ENCODE results near the gene TUBGCP2. TPM values are rescaled to one million over a fixed set of nuclear protein-coding genes. Genes with fewer than 3 reads are reported as not detected.

The TUBGCP2 gene
- total RNA-seq, 1 donor from 2014 or later = 66.7 TPM

- no peaks in the 10 kb centered on the region for H3K9me3 Mint-ChIP-seq
- no peak overlapping the region for H3K27ac Mint-ChIP-seq
- H3K4me1 Mint-ChIP-seq = peaks cover 6% of the 10 kb centered on the region
- POLR2A ChIA-PET = no interaction called here
- CTCF ChIA-PET = no interaction called here
- peaks cover 4% of the 10 kb centered on the region for H3K27me3 Mint-ChIP-seq
- no peak overlapping the region for H3K4me3 Mint-ChIP-seq
- intact Hi-C loops (cut with micrococcal nuclease) = no loop called here
- DNase-seq = no peak
- no peak for TF ChIP-seq CTCF (IDR thresholded peaks at IDR 0.05)
- ATAC-seq (ENCODE audit: low read depth) = no peak
- H3K36me3 Mint-ChIP-seq (ENCODE audit: low read depth) = no peaks in the 10 kb centered on the region
Observed at GRCh38 chr10:133351408-133352318, 43.0 kb upstream of the TUBGCP2 start.

- Mint-ChIP-seq H3K4me1 (peaks cover 4% of the 10 kb centered on the region), H3K27ac (no peak overlapping the region), H3K4me3 (no peak overlapping the region), H3K9me3 (no peaks in the 10 kb centered on the region), H3K36me3 (ENCODE audit: low read depth) (no peaks in the 10 kb centered on the region), H3K27me3 (peaks cover 8% of the 10 kb centered on the region)
- intact Hi-C loops (cut with micrococcal nuclease) = no loop called here
- CTCF ChIA-PET = no interaction called here
- POLR2A ChIA-PET = no interaction called here
- TF ChIP-seq CTCF (IDR thresholded peaks at IDR 0.05) = no peak
- ATAC-seq (ENCODE audit: low read depth) = no peak
- DNase-seq = no peak
Observed at GRCh38 chr10:133350950-133351329, 42.3 kb upstream of the TUBGCP2 start.

- ChIA-PET CTCF (no interaction called here), POLR2A (no interaction called here)
- Mint-ChIP-seq H3K27ac (no peak overlapping the region), H3K9me3 (no peaks in the 10 kb centered on the region), H3K36me3 (ENCODE audit: low read depth) (no peaks in the 10 kb centered on the region), H3K27me3 (peaks cover 13% of the 10 kb centered on the region), H3K4me3 (no peak overlapping the region), H3K4me1 (peaks cover 4% of the 10 kb centered on the region)
- intact Hi-C loops (cut with micrococcal nuclease) = no loop called here
- no peak for DNase-seq
- no peak for TF ChIP-seq CTCF (IDR thresholded peaks at IDR 0.05)
- no peak for ATAC-seq (ENCODE audit: low read depth)
Observed at GRCh38 chr10:133350283-133350949, 41.7 kb upstream of the TUBGCP2 start.

- H3K4me1 Mint-ChIP-seq = peaks cover 4% of the 10 kb centered on the region
- TF ChIP-seq CTCF (IDR thresholded peaks at IDR 0.05) = no peak
- peaks cover 22% of the 10 kb centered on the region for H3K27me3 Mint-ChIP-seq
- ATAC-seq (ENCODE audit: low read depth) (no peak), DNase-seq (no peak)
- no peak overlapping the region for H3K27ac Mint-ChIP-seq
- ChIA-PET POLR2A (no interaction called here), CTCF (no interaction called here)
- no peaks in the 10 kb centered on the region for H3K36me3 Mint-ChIP-seq (ENCODE audit: low read depth)
- no peaks in the 10 kb centered on the region for H3K9me3 Mint-ChIP-seq
- no peak overlapping the region for H3K4me3 Mint-ChIP-seq
- intact Hi-C loops (cut with micrococcal nuclease) = no loop called here
Observed at GRCh38 chr10:133349577-133350011, 40.9 kb upstream of the TUBGCP2 start.

GRCh38 chr10:133349160-133349568 lies 40.5 kb upstream of the TUBGCP2 start:
- intact Hi-C loops (cut with micrococcal nuclease) = no loop called here
- CTCF ChIA-PET = no interaction called here
- Mint-ChIP-seq H3K36me3 (ENCODE audit: low read depth) (no peaks in the 10 kb centered on the region), H3K27ac (no peak overlapping the region), H3K9me3 (no peaks in the 10 kb centered on the region), H3K4me1 (peaks cover 4% of the 10 kb centered on the region), H3K27me3 (peaks cover 23% of the 10 kb centered on the region), H3K4me3 (no peak overlapping the region)
- POLR2A ChIA-PET = no interaction called here
- no peak for DNase-seq
- ATAC-seq (ENCODE audit: low read depth) = no peak
- TF ChIP-seq CTCF (IDR thresholded peaks at IDR 0.05) = no peak
